ENCODE measurements around the gene TMEM26.

Gene TMEM26

GRCh38 chr10:61460835-61461234 lies 7.7 kb upstream of the TMEM26 start:
- DNase-seq (ENCODE audit: low read depth in 2 of 2): no peak

GRCh38 chr10:61458031-61458430 lies 4.8 kb upstream of the TMEM26 start:
- DNase-seq (ENCODE audit: low read depth in 2 of 2): no peak

GRCh38 chr10:61456095-61456789 lies 3.1 kb upstream of the TMEM26 start:
- DNase-seq (ENCODE audit: low read depth in 2 of 2): no peak

GRCh38 chr10:61455656-61456055 lies 2.5 kb upstream of the TMEM26 start:
- DNase-seq (ENCODE audit: low read depth in 2 of 2): no peak

GRCh38 chr10:61454541-61454940 lies 1.4 kb upstream of the TMEM26 start:
- DNase-seq (ENCODE audit: low read depth in 2 of 2): no peak

GRCh38 chr10:61452151-61452651 lies 980 bp downstream of the TMEM26 start:
- DNase-seq (ENCODE audit: low read depth in 2 of 2): no peak

GRCh38 chr10:61451357-61451756 lies 1.8 kb downstream of the TMEM26 start:
- DNase-seq (ENCODE audit: low read depth in 2 of 2): no peak

- DNase-seq (ENCODE audit: low read depth in 2 of 2): no peak
These were observed 4.2 kb downstream of the TMEM26 start for GRCh38 chr10:61448841-61449600.

- DNase-seq (ENCODE audit: low read depth in 2 of 2): no peak
These were observed 5.1 kb downstream of the TMEM26 start for GRCh38 chr10:61448091-61448490.

- DNase-seq (ENCODE audit: low read depth in 2 of 2): no peak
These were observed 14.0 kb downstream of the TMEM26 start for GRCh38 chr10:61439058-61439609.

- no peak for DNase-seq (ENCODE audit: low read depth in 2 of 2)
These were observed 14.8 kb downstream of the TMEM26 start for GRCh38 chr10:61438141-61438988.

- no peak for DNase-seq (ENCODE audit: low read depth in 2 of 2)
These were observed 30.0 kb downstream of the TMEM26 start for GRCh38 chr10:61423178-61423577.

GRCh38 chr10:61417661-61418060 lies 35.5 kb downstream of the TMEM26 start:
- DNase-seq (ENCODE audit: low read depth in 2 of 2): no peak

GRCh38 chr10:61415824-61416223 lies 37.4 kb downstream of the TMEM26 start:
- no peak for DNase-seq (ENCODE audit: low read depth in 2 of 2)

GRCh38 chr10:61411706-61412105 lies 41.5 kb downstream of the TMEM26 start:
- no peak for DNase-seq (ENCODE audit: low read depth in 2 of 2)

GRCh38 chr10:61410353-61411070 lies 42.7 kb downstream of the TMEM26 start:
- no peak for DNase-seq (ENCODE audit: low read depth in 2 of 2)

GRCh38 chr10:61409157-61409556 lies 44.0 kb downstream of the TMEM26 start:
- DNase-seq (ENCODE audit: low read depth in 2 of 2): no peak

- DNase-seq (ENCODE audit: low read depth in 2 of 2): no peak
These were observed 45.1 kb downstream of the TMEM26 start for GRCh38 chr10:61408105-61408504.

GRCh38 chr10:61406736-61407135 lies 46.4 kb downstream of the TMEM26 start:
- DNase-seq (ENCODE audit: low read depth in 2 of 2): no peak

- no peak for DNase-seq (ENCODE audit: low read depth in 2 of 2)
These were observed 46.9 kb downstream of the TMEM26 start for GRCh38 chr10:61406242-61406641.

GRCh38 chr10:61404751-61405150 lies 48.4 kb downstream of the TMEM26 start:
- no peak for DNase-seq (ENCODE audit: low read depth in 2 of 2)
